Activated T-helper 9 cell treated with anti-CD3 and anti-CD28 coated beads, Interleukin-2, amount 50 U/mL, for 16 hours (primary cell): ENCODE results near the gene OPN4.

ENCODE experiments used
- DNase-seq: peaks from one replicate; pipeline ENCODE4 v3.0.0-alpha.2; 2020; ENCODE audit warnings: low read depth

The OPN4 gene

DNA sequence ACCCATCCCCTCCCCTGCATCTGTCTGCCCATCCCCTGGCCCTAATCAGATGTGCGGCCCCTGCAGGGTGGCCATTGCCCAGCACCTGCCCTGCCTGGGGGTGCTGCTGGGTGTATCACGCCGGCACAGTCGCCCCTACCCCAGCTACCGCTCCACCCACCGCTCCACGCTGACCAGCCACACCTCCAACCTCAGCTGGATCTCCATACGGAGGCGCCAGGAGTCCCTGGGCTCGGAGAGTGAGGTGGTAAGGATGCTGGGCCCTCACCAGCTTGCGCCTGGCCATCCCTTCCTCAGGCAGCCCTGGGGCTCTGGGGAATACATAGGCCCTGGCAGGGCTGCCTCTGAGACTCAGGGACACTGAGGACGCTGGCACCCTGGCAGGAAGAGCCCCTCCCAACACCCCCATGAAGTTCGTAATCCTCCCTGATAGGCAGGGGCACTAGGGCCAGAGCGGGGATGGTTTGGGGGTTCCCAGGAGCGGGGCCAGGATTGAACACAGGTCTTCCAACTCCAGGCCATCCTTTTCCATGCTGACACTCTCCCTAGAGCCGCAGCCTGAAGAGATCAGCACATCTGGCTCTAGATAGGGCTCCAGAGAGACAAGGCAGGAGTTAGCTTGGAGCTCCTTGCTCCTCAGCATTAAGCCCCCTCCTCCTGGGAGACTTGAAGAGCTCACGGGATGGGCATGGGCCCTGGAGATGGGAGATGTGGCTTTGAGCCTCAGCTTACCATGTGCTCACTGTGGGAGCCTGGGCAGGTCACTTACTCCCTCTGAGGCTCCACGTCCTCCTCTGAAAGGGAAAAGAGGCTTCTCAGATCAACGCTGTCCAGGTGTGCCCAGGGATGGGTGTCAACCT, 8.1 kb downstream of the OPN4 start:
- no peak for DNase-seq

DNA sequence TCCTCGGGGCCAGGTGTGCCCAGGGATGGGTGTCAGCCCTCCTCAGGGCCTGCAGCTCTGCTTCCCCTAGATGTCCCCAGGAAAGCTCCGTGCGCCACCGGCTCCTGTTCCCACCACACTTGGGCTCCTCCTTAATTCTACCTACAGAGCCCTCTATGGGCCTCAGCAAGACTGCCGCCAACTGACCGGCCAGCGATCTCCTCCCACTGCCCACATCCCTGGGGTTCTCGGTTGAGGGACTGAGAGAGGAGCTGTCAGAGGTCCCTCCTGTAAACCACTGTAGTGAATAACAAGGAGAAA, 8.6 kb downstream of the OPN4 start:
- no peak for DNase-seq

DNA sequence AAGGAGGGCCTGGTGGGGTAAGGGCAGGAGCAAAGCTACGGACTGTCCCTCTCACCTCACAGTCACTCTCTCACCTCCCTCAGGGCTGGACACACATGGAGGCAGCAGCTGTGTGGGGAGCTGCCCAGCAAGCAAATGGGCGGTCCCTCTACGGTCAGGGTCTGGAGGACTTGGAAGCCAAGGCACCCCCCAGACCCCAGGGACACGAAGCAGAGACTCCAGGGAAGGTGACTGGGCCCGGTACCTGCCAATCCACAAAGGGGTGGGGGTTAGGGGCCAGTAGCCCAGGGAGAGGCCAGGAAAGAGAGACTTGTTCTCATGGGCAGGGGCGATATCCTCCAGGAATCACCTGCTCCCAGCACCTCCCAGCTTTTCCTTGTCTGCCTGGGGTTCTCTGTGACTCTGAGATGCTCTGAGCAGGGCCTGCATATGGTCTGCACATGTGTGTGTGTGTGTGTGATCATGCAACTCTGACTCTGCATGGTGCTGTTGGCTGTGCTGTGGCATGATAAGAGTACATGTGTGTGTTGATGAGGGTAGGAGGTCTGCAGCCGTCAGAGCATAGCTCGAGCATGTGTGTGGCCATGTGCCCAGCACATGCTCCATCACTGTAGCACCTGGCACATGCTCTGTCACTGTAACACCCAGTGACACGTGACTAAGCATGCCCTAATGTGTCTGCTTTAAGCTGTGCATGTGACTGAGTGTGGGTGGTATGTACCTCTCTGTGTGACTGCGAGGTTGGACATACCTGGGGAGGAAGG, 9.4 kb downstream of the OPN4 start:
- DNase-seq: no peak

GRCh38 chr10:86664341-86665217, 10.2 kb downstream of the OPN4 start:
- no peak for DNase-seq

DNA sequence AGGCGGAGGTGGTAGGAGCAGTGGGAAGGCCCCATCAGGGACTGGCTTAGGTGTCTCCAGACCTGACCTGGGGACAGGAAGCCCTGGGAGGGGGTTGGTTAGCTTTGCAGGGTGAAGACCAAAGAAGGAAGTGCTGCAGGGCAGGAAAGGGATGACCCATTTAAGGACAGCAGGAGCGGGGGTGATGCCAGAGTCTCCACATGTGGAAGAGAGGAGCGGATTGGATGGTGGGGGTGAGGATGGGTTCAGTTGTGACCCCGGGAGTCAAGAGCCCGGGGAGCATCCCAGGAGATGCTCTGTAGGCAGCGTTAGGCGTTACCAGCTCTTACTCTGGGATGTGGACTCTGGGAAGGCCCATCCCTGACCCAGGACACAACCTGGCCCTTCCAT, 10.9 kb downstream of the OPN4 start:
- no peak for DNase-seq

- no peak for DNase-seq
These were observed 11.5 kb downstream of the OPN4 start for GRCh38 chr10:86665868-86666267.

- no peak for DNase-seq
These were observed 12.2 kb downstream of the OPN4 start for GRCh38 chr10:86666538-86666937.

DNA sequence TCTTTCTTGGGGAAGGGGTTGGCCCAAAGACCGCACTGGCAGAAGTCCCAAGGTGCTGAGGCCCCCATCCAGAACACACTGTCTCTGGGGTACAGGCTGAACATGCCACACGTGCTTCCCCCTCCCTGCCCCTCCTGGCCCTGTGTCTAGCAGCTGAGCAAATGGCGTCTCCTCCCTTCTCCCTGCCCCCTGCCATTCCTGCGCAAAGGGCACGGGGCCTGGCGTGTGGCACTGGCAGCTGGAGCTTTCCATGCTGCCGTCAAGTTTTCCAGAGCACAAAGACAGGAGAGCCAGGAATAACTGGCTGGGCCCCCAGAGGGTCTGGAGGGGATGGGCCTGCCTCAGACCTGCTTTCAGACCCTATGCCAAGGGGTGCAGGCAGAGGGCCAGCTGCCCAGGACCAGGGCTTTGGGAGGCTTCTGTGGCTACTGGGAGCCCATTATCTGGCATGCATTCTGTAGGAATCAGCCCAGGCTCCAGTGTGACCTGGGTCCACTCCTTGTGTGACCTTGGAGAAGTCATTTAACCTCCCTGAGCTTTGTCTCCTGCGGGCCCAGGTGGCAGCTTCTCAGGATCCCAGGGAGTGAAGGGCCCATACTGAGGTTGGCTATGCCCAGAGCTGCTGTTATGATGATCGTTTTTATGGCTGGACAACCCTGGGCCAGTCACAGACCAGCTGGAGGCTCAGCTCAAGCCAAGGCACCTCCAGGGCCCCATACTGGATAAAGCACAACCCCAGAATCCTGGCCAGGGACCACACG, 13.3 kb downstream of the OPN4 start:
- no peak for DNase-seq

DNA sequence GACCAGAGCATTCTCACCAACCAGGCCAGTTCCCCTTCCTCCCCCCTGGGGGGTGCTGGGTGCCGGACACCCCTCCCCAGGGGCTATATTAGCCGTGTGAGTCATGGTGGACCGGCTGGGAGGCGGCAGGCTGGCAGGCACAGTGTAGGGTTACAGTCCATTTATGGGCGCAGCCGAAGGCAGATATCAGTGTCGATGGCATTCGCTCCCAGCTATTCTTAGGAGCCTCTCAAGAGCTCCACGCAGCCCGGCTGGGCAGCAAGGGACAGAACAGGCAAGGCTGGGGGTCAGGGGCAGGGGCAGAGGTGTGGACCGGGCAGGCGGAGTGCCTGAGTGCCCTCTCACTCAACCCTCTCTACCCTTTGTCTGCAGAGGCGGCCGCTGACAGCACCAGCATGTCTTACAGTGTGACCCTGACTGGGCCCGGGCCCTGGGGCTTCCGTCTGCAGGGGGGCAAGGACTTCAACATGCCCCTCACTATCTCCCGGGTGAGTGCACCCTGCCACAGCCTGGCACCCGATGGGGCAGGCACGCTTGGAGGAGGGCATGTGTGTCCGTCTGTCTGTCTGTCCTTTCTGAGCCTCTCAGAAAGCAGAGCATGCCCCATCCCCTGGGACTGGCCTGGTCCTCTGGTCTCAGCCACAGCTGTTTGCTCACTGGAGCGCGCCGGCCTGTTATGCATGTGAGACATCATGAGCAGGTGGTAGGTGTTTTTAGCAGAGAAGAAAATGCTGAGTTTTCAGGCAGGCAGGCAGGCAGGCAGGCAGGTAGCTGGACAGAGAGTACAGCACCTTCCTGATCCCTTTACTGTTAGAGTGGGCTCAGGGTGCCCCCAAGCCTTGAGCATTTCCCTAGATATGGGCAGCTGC, 14.2 kb downstream of the OPN4 start, which contains the start of gene LDB3:
Gene LDB3 (plus strand): TSS at position 215 of the 869 bp plus-strand sequence. CDS start 181 bp downstream, at position 396.
- DNase-seq: no peak

GRCh38 chr10:86670290-86670811, 16.0 kb downstream of the OPN4 start:
- DNase-seq: no peak

DNA sequence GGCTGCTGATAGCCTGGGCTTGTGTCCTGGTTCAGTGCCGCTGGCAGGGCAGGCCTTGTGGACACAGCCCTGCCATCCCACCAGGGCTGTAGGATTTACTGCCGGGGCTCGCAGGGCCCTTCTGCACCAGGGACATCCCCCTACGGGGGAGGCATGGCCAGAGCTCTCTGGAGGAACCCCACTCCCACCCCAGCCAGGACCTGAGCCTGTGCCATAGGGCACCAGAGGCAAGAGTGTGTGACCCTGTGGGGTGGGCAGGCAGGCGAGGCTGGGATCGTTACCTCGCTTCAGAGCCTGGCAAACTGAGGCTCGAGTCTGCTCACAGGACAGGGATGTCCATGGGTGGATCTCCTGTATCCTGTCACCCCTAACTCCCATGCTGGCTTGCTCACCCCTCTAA, 16.5 kb downstream of the OPN4 start:
- DNase-seq: no peak

GRCh38 chr10:86671419-86671818, 17.1 kb downstream of the OPN4 start:
- DNase-seq: no peak

- DNase-seq: no peak
These were observed 17.8 kb downstream of the OPN4 start for GRCh38 chr10:86671985-86672710.

DNA sequence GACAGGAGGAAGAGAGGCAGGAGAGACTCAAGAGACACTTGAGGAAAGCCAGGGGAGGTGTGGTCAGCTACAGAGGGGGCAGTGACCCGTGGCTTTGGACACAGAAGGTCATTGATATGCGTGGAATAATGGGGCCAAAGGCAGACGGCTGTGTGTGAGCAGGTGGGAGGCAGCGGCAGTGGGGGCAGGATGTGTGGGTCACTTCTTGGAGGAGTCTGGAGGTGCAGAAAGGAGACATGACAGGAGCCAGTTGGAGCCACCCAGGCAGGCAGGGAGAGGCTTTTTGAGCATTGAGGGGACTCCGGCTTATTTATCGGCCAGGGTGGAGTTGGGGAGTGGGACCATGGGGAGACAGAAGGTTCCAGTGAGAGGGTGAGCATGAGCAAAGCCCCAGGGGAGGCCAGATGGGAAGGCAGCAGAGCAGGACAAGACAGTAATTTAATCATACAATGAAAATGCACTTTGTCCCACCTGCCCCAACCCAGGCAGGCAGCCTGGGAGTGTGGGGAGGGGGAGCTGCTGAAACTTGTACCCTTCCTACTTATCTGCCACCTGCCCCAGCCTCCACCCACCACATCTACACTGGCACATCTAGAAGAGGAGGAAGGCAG, 19.0 kb downstream of the OPN4 start:
- DNase-seq: no peak

- DNase-seq: no peak
These were observed 19.7 kb downstream of the OPN4 start for GRCh38 chr10:86673827-86674581.

DNA sequence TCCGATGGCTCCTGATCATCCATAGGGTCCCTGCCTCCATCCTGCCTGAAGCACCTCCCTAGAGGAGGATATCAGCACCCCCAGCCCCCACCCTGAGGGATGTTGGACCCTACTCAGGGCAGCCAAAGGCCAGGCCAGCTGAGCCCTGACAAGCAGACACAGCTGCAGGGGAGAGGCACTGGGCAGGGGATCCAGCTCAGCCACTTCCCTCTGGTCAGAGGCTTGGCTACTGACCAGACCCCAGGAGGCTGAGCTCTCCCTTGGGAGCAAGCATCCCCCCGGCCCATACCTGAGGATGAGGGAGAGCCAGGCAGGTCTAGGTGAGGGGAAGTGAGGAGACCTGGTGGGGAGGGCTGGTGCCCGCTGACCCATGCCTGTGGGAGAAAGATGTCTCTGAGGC, 20.6 kb downstream of the OPN4 start:
- DNase-seq: no peak

- no peak for DNase-seq
These were observed 23.0 kb downstream of the OPN4 start for GRCh38 chr10:86677374-86677773.

DNA sequence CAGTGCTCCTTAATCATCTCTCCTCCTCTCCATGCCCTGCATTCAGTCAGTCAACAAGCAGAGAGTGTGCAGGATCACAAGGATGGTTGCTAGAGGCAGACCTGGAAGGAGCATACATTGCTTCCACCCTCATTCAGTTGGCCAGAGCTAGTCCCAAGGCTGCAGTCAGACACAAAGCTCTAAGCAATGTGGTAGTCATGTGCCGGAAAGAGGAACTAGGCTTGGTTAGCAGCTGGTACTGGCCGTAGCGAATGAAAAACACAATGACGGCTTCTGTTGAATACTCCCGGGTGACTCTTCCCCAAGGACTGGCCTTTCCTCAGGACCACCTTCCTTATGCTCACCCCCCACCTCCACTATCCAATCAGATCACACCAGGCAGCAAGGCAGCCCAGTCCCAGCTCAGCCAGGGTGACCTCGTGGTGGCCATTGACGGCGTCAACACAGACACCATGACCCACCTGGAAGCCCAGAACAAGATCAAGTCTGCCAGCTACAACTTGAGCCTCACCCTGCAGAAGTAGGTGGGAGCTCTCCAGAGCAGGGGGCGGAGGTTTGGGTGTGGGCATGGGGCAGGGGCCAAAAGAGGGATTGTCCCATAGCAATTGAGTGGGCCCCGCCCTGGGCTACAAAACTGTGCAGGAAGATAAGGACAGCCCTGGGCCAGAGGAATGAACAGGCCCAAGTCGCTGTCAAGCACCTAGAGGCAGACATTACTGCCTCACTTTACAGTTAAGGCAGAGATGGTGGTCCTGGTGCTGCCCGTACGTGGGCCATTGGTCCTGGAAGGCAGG, 24.8 kb downstream of the OPN4 start:
- DNase-seq: no peak
